HepG2 (cell line): ENCODE results near the gene PTPDC1.

Source experiments
- HOXA3 ChIP-seq: sonication (generic); formaldehyde crosslinking; IDR thresholded peaks from 2 replicates; pipeline ENCODE4 v1.5.0; 2020; ENCODE audit warnings: missing genetic modification reagents
- MEIS1 ChIP-seq: sonication (generic); formaldehyde crosslinking; IDR thresholded peaks from 2 replicates; pipeline ENCODE4 v1.9.0; 2021; ENCODE audit warnings: mild to moderate bottlenecking, missing genetic modification reagents, moderate library complexity, borderline replicate concordance
- NR1H2 ChIP-seq: sonication (generic); formaldehyde crosslinking; IDR thresholded peaks from 2 replicates; pipeline ENCODE4 v1.8.1; 2022; ENCODE audit warnings: low read depth, missing genetic modification reagents, borderline replicate concordance
- POLR2A ChIP-seq, 2 experiments: IDR thresholded peaks; 2 replicates each; pipeline ENCODE4 v1.6.1; 2011; ENCODE audit warnings: low read depth in 2 of 2, low read length in 2 of 2, mild to moderate bottlenecking in 1 of 2, moderate library complexity in 1 of 2; ENCODE audit not compliant: insufficient read depth in 1 of 2
- RFX5 ChIP-seq: IDR thresholded peaks from 2 replicates; pipeline ENCODE4 v1.6.1; 2011; ENCODE audit warnings: low read depth, low read length, improper control_type of control experiment
- TCF7 ChIP-seq: sonication (generic); IDR thresholded peaks from 2 replicates; pipeline ENCODE4 v1.6.1; 2016; ENCODE audit warnings: antibody characterized with exemption, low read depth
- TF ChIP-seq, protein P1 (sequence below): sonication (generic); formaldehyde crosslinking; IDR thresholded peaks from 2 replicates; pipeline ENCODE4 v1.5.1; 2020; ENCODE audit warnings: mild to moderate bottlenecking, missing genetic modification reagents, moderate library complexity
- TF ChIP-seq, protein P2 (sequence below): IDR thresholded peaks from 2 replicates; pipeline ENCODE4 v1.6.1; 2016; ENCODE audit warnings: low read depth, control low read depth

DNA sequence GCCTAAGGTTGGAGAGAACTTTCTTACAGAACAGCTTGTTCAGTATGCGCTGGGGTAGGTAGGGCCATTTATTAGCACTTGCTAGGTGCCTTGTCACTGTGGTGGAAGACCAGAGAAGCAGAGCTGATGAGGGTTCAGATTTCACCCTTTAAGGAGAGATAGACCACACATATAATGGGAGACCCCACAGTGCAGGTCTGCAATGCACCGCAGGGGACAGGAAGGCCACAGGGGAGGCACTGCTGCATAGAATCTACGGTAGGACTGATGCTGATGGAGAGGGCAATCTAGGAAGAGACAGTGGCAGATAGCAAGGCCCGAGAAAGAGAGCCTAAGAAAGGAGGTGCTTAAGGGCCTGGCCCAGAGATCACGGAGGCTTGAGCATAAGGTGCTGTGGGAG lies 64.2 kb downstream of the PTPDC1 start:
- TF ChIP-seq, protein P1, sequence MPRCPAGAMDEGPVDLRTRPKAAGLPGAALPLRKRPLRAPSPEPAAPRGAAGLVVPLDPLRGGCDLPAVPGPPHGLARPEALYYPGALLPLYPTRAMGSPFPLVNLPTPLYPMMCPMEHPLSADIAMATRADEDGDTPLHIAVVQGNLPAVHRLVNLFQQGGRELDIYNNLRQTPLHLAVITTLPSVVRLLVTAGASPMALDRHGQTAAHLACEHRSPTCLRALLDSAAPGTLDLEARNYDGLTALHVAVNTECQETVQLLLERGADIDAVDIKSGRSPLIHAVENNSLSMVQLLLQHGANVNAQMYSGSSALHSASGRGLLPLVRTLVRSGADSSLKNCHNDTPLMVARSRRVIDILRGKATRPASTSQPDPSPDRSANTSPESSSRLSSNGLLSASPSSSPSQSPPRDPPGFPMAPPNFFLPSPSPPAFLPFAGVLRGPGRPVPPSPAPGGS (CRISPR knock-in tag): no peak
- no peak for TF ChIP-seq POLR2A (IDR thresholded peaks at IDR 0.05; ENCODE audit: insufficient read depth in 1 of 2, low read depth in 2 of 2, low read length in 2 of 2)
- TF ChIP-seq NR1H2 (CRISPR knock-in tag): no peak
- TF ChIP-seq, protein P2, sequence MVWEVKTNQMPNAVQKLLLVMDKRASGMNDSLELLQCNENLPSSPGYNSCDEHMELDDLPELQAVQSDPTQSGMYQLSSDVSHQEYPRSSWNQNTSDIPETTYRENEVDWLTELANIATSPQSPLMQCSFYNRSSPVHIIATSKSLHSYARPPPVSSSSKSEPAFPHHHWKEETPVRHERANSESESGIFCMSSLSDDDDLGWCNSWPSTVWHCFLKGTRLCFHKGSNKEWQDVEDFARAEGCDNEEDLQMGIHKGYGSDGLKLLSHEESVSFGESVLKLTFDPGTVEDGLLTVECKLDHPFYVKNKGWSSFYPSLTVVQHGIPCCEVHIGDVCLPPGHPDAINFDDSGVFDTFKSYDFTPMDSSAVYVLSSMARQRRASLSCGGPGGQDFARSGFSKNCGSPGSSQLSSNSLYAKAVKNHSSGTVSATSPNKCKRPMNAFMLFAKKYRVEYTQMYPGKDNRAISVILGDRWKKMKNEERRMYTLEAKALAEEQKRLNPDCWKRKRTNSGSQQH: no peak
- no peak for TF ChIP-seq MEIS1 (CRISPR knock-in tag)
- TF ChIP-seq RFX5: no peak
- TF ChIP-seq HOXA3 (CRISPR knock-in tag): no peak
- no peak for TF ChIP-seq TCF7
